ENCODE measurements around the gene GRHL3. TPM values are rescaled to one million over a fixed set of nuclear protein-coding genes. Genes with fewer than 3 reads are reported as not detected.

Gene GRHL3
- total and polyA plus RNA-seq, 11 donors, result 0.03 to 0.61 TPM; not detected in 9

DNA sequence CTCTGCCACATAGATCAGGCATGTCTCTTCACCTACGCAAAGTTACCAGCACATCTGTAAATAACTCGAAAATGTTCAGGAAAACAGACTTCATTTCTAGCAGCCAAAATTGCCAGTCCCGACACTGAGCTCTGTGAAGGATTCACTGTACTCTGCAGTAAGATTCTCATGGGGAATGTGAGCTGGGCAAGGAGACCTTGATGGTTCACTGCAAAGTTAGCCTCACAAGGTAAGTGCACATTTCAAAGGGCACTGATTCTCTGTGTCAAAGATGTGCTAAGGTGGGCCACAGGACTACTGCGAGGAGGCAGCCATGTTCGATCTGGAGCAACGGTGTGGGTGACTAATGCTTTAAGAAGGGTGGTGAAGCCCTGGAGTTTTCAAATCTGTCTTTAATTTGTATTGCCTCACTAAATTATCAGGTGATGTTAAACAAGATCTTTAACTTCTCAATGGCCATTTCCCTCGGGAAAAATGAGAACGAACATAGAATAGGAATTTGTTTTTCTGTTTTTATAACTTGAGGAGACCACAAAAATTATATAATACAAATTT, 69.3 kb downstream of the GRHL3 start:
- Histone ChIP-seq H3K27me3 (no peaks in the 10 kb centered on the region), H3K9me3 (no peaks in the 10 kb centered on the region), H3K4me1 (peaks cover 0 to 39% (median 15%) of the 10 kb centered on the region in 12 donors), H3K36me3 (peaks cover 0 to 3% (median 0%) of the 10 kb centered on the region in 9 donors), H3K4me3 (no peak overlapping the region), H3K27ac (no peak overlapping the region)
- WGBS, 4 donors, result 88 to 97% (median 94%) methylated on average over 8 of the region's 8 CpGs
- ATAC-seq, result no peak
- DNase-seq, result no peak
- intact Hi-C loops (cut with DNase I), result loop anchor here in 1 of 10 donors (5.0 to 10.0 kb wide), 2 partner anchors 61 to 94 kb away; no protein-coding TSS in a partner anchor
- no peak for TF ChIP-seq POLR2A (IDR thresholded peaks at IDR 0.05)
- TF ChIP-seq, protein P1, sequence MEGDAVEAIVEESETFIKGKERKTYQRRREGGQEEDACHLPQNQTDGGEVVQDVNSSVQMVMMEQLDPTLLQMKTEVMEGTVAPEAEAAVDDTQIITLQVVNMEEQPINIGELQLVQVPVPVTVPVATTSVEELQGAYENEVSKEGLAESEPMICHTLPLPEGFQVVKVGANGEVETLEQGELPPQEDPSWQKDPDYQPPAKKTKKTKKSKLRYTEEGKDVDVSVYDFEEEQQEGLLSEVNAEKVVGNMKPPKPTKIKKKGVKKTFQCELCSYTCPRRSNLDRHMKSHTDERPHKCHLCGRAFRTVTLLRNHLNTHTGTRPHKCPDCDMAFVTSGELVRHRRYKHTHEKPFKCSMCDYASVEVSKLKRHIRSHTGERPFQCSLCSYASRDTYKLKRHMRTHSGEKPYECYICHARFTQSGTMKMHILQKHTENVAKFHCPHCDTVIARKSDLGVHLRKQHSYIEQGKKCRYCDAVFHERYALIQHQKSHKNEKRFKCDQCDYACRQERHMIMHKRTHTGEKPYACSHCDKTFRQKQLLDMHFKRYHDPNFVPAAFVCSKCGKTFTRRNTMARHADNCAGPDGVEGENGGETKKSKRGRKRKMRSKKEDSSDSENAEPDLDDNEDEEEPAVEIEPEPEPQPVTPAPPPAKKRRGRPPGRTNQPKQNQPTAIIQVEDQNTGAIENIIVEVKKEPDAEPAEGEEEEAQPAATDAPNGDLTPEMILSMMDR (IDR thresholded peaks at IDR 0.05), result no peak

DNA sequence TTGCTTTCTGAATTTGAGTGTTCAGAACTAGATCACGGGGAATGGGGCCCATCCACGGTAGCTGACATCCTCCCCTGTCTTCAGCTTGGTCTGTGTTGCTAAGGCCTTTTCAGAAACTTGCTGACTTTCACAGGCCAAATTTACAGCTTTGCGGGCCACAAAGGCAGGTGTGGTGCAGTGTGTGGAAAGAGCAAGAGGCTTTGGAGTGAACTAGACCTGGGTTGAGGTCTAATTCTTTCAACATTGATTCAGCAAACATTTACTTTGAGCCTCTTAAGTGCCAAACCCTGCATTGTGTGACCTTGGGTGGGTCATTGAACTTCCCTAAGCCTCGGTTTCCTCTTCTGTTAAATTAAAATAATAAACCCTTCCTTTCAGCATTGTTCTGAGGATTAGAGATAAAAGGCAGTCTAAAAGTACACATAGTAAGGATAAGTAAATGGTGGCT, 70.1 kb downstream of the GRHL3 start:
- Histone ChIP-seq H3K27me3 (no peaks in the 10 kb centered on the region), H3K4me3 (no peak overlapping the region), H3K36me3 (no peaks in the 10 kb centered on the region), H3K4me1 (peaks cover 0 to 32% (median 15%) of the 10 kb centered on the region in 12 donors), H3K27ac (no peak overlapping the region), H3K9me3 (no peaks in the 10 kb centered on the region)
- intact Hi-C loops (cut with DNase I), result loop anchor here in 1 of 10 donors (5.0 to 10.0 kb wide), 2 partner anchors 62 to 94 kb away; no protein-coding TSS in a partner anchor
- ATAC-seq, result no peak
- DNase-seq, result no peak
- TF ChIP-seq, protein P1 (IDR thresholded peaks at IDR 0.05), result no peak
- no peak for TF ChIP-seq POLR2A (IDR thresholded peaks at IDR 0.05)
- WGBS, 4 donors, result 90 to 96% (median 92%) methylated on average over 4 of the region's 4 CpGs

DNA sequence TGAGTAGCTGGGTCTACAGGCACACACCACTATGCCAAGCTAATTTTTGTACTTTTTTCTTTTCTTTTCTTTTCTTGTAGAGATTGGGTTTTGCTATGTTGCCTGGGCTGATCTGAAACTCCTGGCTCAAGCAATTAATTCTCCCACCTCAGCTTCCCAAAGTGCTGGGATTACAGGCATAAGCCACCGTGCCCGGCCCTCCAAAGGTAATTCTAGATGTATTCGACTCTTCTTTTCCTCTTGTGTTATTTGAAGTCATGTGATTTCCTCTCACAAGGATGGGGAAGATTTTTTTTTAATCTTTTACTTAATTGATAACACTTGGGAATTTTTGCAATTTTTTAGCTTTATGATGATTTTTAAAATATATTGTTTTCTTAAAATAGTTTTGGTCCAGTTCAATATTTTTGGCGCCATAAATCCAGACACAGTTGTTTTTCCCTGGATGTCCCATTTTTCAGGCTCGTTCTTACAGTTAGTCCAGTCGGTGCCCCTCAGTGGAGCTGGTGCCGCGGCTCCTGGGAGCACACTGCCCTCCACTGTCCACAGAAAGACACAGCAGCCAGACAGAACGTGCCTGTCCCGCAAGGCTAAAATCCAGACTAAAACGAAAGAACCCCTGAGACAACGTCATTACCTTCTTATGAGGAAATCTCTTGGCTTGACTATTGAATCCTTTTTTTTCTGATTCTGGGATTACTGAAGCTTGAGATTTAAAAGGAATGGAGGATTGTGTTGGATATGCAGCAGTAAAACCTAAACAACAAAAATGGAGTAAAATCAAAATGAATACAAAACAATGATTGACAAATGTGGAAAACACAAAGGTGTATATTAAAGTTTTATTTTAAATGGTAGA, 72.0 kb downstream of the GRHL3 start:
- H3K27ac ChIP-seq, result peak overlapping the region; percentile 58 to 86 (median 74)
- H3K36me3 ChIP-seq, result no peaks in the 10 kb centered on the region
- intact Hi-C loops (cut with DNase I), result loop anchor here (1.0 to 10.0 kb wide), 10 partner anchors 188 to 319 kb away; no protein-coding TSS in a partner anchor
- H3K27me3 ChIP-seq, result no peaks in the 10 kb centered on the region
- peak overlapping the region in 9 of 12 donors; percentile 14 to 38 (median 25) for H3K4me3 ChIP-seq
- ATAC-seq, result peak; percentile 91 to 96 (median 96)
- TF ChIP-seq, protein P1 (IDR thresholded peaks at IDR 0.05), result peak; percentile 89 to 98 (median 94)
- TF ChIP-seq POLR2A (IDR thresholded peaks at IDR 0.05), result no peak
- H3K4me1 ChIP-seq, result peaks cover 0 to 21% (median 14%) of the 10 kb centered on the region in 12 donors
- 10 to 17% (median 12%) methylated on average over 12 of the region's 12 CpGs for WGBS, 4 donors
- H3K9me3 ChIP-seq, result no peaks in the 10 kb centered on the region
- DNase-seq, result peak; percentile 80 to 86 (median 81)
